Esophagus muscularis mucosa (tissue), 4 donors: Measurements from ENCODE around the gene AMIGO1.

Experiments used
- EP300 ChIP-seq: sonication (generic); formaldehyde crosslinking; IDR thresholded peaks from one replicate; pipeline ENCODE4 v1.6.1; 2017; ENCODE audit warnings: antibody characterized with exemption
- POLR2A ChIP-seq: fragments of 450-650 bp; IDR thresholded peaks from one replicate; pipeline ENCODE4 v1.6.1; 2017; ENCODE audit warnings: antibody characterized with exemption, moderate library complexity, mild to moderate bottlenecking, low read depth
- POLR2AphosphoS5 ChIP-seq, 2 donors: sonication (generic); formaldehyde crosslinking; IDR thresholded peaks; one replicate each; pipeline ENCODE4 v1.6.1; 2017; ENCODE audit warnings: antibody characterized with exemption in 2 of 2
- TF ChIP-seq, protein P1 (sequence below), 3 experiments: fragments of 200-600 bp in 2 of 3; fragments of 450-650 bp in 1 of 3; sonication (generic) in 2 of 3; IDR thresholded peaks; one replicate each; pipeline ENCODE4 v1.5.1; 2017 to 2019; ENCODE audit warnings: antibody characterized with exemption in 3 of 3, mild to moderate bottlenecking in 2 of 3, moderate library complexity in 1 of 3

- TF ChIP-seq, protein P1, sequence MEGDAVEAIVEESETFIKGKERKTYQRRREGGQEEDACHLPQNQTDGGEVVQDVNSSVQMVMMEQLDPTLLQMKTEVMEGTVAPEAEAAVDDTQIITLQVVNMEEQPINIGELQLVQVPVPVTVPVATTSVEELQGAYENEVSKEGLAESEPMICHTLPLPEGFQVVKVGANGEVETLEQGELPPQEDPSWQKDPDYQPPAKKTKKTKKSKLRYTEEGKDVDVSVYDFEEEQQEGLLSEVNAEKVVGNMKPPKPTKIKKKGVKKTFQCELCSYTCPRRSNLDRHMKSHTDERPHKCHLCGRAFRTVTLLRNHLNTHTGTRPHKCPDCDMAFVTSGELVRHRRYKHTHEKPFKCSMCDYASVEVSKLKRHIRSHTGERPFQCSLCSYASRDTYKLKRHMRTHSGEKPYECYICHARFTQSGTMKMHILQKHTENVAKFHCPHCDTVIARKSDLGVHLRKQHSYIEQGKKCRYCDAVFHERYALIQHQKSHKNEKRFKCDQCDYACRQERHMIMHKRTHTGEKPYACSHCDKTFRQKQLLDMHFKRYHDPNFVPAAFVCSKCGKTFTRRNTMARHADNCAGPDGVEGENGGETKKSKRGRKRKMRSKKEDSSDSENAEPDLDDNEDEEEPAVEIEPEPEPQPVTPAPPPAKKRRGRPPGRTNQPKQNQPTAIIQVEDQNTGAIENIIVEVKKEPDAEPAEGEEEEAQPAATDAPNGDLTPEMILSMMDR (IDR thresholded peaks at IDR 0.05) = peak in 2 of 3 experiments; percentile 93 to 94
- no peak for TF ChIP-seq POLR2A
- TF ChIP-seq EP300 = no peak
- peak; percentile 62 to 83 for TF ChIP-seq POLR2AphosphoS5 (IDR thresholded peaks at IDR 0.05)
Measured at GRCh38 chr1:109493805-109494539, 15.6 kb downstream of the AMIGO1 start, which contains the start of gene CYB561D1.
